Nephron (organoid): ENCODE measurements around the gene FAM234A.

Experiments used
- H3K27ac Mint-ChIP-seq, 3 experiments: 2 replicates each; pipeline ENCODE4 v1.8.0; 2020; ENCODE audit warnings: mixed read lengths in 3 of 3, mild to moderate bottlenecking in 2 of 3, moderate library complexity in 1 of 3
- H3K27me3 Mint-ChIP-seq: 2 replicates; pipeline ENCODE4 v1.8.0; 2021; ENCODE audit warnings: low read depth, mild to moderate bottlenecking, moderate library complexity, mixed read lengths
- H3K36me3 Mint-ChIP-seq: 2 replicates; pipeline ENCODE4 v1.8.0; 2020; ENCODE audit warnings: low read depth, mixed read lengths
- H3K4me1 Mint-ChIP-seq: 2 replicates; pipeline ENCODE4 v1.8.0; 2020; ENCODE audit warnings: mixed read lengths
- H3K4me3 Mint-ChIP-seq, 3 experiments: 2 replicates each; pipeline ENCODE4 v1.8.0; 2020; ENCODE audit warnings: mild to moderate bottlenecking in 3 of 3, mixed read lengths in 3 of 3, moderate library complexity in 2 of 3
- H3K9me3 Mint-ChIP-seq: 2 replicates; pipeline ENCODE4 v1.8.0; 2020; ENCODE audit warnings: mixed read lengths
- CTCF ChIP-seq, 3 experiments: fragments of 200-600 bp; sonication (generic); IDR thresholded peaks; one replicate each; pipeline ENCODE4 v1.5.0; 2021; ENCODE audit warnings: antibody characterized with exemption in 3 of 3; ENCODE audit not compliant: unreplicated experiment in 3 of 3

Gene FAM234A

DNA sequence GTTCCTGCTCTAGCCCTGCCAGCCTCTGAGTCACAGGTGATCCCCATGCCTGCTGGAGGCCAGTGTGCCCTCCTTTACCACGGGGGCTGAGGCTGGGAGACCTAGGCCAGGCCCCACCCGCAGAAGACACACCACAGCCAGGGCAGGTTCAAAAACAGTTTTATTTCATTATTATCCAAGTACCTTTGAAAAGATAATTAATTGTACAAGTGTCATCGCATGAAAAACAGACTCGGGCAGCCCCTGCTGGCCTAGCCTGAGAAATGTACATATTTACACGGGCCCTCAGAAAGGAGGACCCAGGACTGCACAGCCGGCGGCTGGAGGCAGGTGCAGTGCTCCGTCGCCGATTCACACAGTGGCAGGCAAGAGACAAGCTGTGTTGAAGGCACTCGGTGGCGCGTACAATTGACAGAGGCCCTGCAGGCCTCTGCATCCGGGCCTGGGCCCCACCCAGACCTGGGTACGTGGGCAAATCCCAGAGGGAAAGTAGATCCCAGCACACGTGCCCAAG, 52.7 kb downstream of the FAM234A start:
- Mint-ChIP-seq H3K27ac (no peak overlapping the region), H3K9me3 (no peaks in the 10 kb centered on the region), H3K27me3 (no peaks in the 10 kb centered on the region), H3K36me3 (peaks cover 18% of the 10 kb centered on the region), H3K4me1 (no peaks in the 10 kb centered on the region), H3K4me3 (no peak overlapping the region)
- TF ChIP-seq CTCF (IDR thresholded peaks at IDR 0.05; ENCODE audit: unreplicated experiment in 3 of 3), result no peak

DNA sequence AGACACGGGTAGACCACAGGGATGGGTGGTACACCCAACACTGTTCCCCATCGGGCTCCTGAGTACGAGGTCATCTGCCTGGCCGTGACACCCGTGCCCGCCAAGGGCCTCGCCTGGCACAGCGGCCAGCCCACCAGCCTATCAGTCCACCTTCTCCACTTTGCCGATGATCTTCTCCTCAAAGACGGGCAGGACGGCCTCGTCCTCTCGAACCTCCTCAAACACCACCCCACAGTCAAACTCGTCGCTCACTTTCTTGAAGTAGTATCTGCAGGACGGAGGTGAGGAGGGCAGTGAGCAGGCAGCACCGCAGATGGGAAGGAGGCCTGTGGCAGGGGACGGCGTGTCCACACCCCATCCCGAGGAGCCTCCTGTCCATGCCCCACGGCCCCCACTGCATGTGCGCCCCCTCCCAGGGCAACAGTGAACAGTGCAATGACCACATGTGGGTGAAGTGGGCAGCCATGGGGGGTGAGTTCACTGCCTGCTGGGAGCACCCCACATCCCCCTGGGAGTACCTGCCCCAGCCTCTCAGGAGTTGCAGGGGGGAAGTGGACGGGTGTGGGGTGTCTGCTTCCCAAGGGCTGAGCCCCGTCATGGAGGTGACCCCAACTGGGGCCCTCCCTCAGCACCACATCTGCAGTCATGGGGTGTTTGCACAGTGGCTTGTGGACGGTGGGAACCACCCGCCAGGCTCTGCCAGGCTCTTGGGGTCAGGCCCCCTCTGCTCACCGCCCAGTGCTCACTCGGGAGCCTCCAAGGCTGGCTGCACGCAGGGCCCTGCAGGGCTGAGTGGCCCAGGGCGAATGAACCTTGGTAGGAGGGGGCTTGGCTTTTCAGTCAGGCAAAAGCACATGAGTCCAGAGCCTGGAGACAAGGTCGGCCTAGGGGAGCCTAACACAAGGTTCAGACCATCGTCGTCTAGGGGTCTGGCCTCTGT, 53.6 kb downstream of the FAM234A start:
- Mint-ChIP-seq H3K36me3 (peaks cover 21% of the 10 kb centered on the region), H3K27me3 (no peaks in the 10 kb centered on the region), H3K4me3 (no peak overlapping the region), H3K27ac (no peak overlapping the region), H3K4me1 (no peaks in the 10 kb centered on the region), H3K9me3 (no peaks in the 10 kb centered on the region)
- TF ChIP-seq CTCF (IDR thresholded peaks at IDR 0.05; ENCODE audit: unreplicated experiment in 3 of 3), result no peak

GRCh38 chr16:289395-289997, 54.9 kb downstream of the FAM234A start:
- Mint-ChIP-seq H3K4me3 (no peak overlapping the region), H3K9me3 (no peaks in the 10 kb centered on the region), H3K27ac (no peak overlapping the region), H3K36me3 (peaks cover 21% of the 10 kb centered on the region), H3K27me3 (no peaks in the 10 kb centered on the region), H3K4me1 (no peaks in the 10 kb centered on the region)
- no peak for TF ChIP-seq CTCF (IDR thresholded peaks at IDR 0.05; ENCODE audit: unreplicated experiment in 3 of 3)

DNA sequence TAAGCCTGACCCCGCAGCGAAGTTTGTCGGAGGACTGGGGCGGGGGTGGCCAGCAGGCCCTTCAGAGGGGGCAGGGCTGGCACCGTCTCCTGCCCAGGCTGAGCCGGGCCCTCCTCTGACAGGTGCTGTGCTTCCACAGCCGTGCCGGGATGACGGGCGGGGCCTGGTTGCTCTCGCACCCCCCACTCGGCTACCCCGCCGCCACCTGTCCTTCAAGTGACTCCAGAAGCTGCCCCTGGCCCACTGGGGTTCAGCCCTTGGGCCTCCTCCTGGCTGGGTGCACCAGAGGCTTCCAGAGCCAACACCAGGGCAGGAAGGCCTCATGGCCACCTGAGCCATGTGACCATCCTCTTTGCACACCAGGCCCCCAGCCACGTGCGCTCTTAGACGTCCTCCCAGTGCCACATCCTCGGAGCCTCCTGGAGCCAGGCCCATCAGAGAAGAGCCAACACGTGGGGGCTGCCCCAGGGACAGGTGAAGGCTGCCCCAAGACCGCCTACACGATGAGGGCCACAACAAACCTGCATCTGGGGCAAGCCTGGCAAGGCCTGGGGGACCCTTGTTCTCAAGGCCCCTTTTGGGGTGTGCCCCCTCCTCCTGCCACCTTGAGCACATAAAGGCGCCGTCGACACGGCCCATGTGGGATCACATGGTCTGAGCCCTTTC, 55.5 kb downstream of the FAM234A start:
- Mint-ChIP-seq H3K27me3 (no peaks in the 10 kb centered on the region), H3K4me3 (no peak overlapping the region), H3K27ac (no peak overlapping the region), H3K9me3 (no peaks in the 10 kb centered on the region), H3K36me3 (peaks cover 21% of the 10 kb centered on the region), H3K4me1 (no peaks in the 10 kb centered on the region)
- no peak for TF ChIP-seq CTCF (IDR thresholded peaks at IDR 0.05; ENCODE audit: unreplicated experiment in 3 of 3)

DNA sequence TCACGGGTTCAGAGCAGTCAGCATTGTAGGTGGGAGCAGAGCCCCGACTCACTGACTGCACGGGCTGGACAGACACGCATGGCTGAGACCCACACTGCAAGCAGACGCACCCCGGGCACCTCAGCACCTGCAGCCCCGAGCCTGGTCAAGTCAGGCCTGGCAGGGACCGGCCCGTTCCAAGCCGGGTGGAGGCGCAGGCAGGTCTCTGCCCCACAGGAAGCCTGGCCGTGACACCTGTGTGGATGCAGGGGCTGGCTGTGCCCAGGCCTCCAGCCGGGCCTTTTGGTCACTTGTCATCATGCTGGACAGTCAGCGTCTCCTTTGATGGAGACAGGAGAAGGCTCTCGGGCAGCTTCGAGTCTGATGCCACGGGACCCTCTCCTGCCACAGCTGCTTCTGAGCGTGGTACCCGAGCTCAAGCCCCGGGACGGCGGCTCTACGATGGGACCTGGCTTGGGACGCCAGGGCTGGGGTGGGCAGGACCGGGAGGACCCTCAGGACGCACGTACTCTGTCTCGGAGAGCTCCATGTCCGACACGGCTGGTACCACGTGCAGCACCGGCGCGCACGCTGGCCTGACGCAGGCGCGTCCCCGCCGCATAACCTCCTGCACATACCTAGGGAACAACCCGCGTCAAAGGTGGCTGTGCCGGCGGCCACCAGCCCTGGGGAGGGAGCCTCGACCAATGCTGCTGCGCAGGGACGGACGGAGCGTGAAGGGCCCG, 56.2 kb downstream of the FAM234A start:
- H3K4me3 Mint-ChIP-seq, result no peak overlapping the region
- H3K4me1 Mint-ChIP-seq, result no peaks in the 10 kb centered on the region
- no peak overlapping the region for H3K27ac Mint-ChIP-seq
- H3K9me3 Mint-ChIP-seq, result no peaks in the 10 kb centered on the region
- H3K27me3 Mint-ChIP-seq, result no peaks in the 10 kb centered on the region
- TF ChIP-seq CTCF (IDR thresholded peaks at IDR 0.05; ENCODE audit: unreplicated experiment in 3 of 3), result no peak
- peaks cover 21% of the 10 kb centered on the region for H3K36me3 Mint-ChIP-seq
